Measurements from ENCODE around the gene HPCAL1. TPM values are rescaled to one million over a fixed set of nuclear protein-coding genes. Genes with fewer than 3 reads are reported as not detected.

HPCAL1 gene
- total and polyA plus RNA-seq, 4 donors, result 28.2 to 159 (median 95.0) TPM

DNA sequence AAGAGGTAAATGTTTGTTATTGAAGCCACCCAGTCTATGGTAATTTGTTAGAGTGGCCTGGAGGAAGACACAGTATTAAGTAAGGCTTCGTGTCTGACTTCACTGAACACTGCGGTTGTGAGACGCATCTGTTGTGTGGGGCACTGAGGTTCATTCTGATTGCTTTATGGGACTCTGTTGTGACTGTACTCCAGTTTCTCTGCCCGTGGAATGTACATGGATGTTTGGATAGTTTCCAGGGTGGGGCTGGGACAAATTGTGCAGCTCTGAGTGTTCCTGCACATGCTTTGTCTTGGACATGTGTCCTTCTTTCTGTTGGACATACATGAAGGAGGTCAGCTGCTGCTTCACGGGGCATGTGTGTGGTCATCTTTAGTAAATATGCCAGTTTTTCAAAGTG, 86.9 kb downstream of the HPCAL1 start:
- DNase-seq (ENCODE audit: low read depth in 4 of 6, low spot score in 6 of 6), result no peak
- 64% methylated on average over 5 of the region's 5 CpGs for WGBS (ENCODE audit: insufficient coverage)
- no peak overlapping the region for H3K27ac ChIP-seq (ENCODE audit: low read depth, low read length)
- H3K4me1 ChIP-seq (ENCODE audit: control insufficient read depth, insufficient read depth, low read length), result peaks cover 52% of the 10 kb centered on the region
- H3K4me3 ChIP-seq (ENCODE audit: low read depth, low read length), result no peak overlapping the region
- no peaks in the 10 kb centered on the region for H3K27me3 ChIP-seq (ENCODE audit: control insufficient read depth, insufficient read depth, low read length)
- H3K9me3 ChIP-seq (ENCODE audit: control insufficient read depth, insufficient read depth, low read length), result no peaks in the 10 kb centered on the region
- H3K36me3 ChIP-seq (ENCODE audit: control insufficient read depth, insufficient read depth, low read length), result no peaks in the 10 kb centered on the region

DNA sequence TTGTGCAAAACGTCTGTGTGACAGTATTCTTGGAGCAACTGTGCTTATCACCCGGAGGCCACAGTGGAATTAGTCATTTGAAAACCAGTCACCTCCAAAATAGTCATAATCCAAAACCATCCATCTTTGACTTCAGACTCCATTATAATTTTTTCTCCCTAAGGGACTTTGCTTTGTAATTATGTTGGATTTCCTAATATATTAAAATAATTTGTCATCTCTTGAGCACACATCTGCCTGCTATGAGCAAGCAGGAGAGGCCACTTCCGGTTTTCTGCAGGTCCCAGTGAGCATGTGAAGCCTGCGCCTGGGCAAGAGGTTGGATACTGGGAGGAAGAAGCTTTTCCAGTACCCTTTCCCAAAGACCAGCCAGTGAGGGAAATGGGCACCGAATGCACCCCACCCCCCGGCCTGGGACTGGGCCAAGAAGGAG, 87.7 kb downstream of the HPCAL1 start:
- H3K27me3 ChIP-seq (ENCODE audit: control insufficient read depth, insufficient read depth, low read length), result no peaks in the 10 kb centered on the region
- no peak for DNase-seq (ENCODE audit: low read depth in 4 of 6, low spot score in 6 of 6)
- H3K36me3 ChIP-seq (ENCODE audit: control insufficient read depth, insufficient read depth, low read length), result no peaks in the 10 kb centered on the region
- no peaks in the 10 kb centered on the region for H3K9me3 ChIP-seq (ENCODE audit: control insufficient read depth, insufficient read depth, low read length)
- 92% methylated on average over 2 of the region's 6 CpGs for WGBS (ENCODE audit: insufficient coverage)
- H3K4me1 ChIP-seq (ENCODE audit: control insufficient read depth, insufficient read depth, low read length), result peaks cover 47% of the 10 kb centered on the region
- no peak overlapping the region for H3K27ac ChIP-seq (ENCODE audit: low read depth, low read length)
- H3K4me3 ChIP-seq (ENCODE audit: low read depth, low read length), result no peak overlapping the region

DNA sequence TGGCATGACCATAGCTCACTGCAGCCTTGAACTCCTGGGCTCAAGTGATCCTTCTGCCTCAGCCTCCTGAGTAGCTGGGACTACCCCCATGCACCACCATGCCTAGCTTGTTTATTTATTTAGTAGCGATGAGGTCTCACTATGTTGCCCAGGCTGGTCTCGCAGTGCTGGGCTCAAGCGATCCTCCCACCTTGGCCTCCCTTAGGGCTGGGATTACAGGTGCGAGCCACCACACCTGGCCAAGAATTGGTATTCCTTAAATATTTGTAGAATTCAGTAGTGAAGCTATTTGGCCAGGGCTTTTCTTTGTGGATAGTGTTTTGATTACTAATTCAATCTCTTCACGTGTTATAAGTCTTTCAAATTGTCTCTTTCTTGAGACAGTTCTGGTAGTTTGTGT, 89.4 kb downstream of the HPCAL1 start:
- Histone ChIP-seq H3K9me3 (ENCODE audit: control insufficient read depth, insufficient read depth, low read length) (no peaks in the 10 kb centered on the region), H3K27me3 (ENCODE audit: control insufficient read depth, insufficient read depth, low read length) (no peaks in the 10 kb centered on the region), H3K36me3 (ENCODE audit: control insufficient read depth, insufficient read depth, low read length) (peaks cover 6% of the 10 kb centered on the region), H3K4me3 (ENCODE audit: low read depth, low read length) (no peak overlapping the region), H3K27ac (ENCODE audit: low read depth, low read length) (no peak overlapping the region), H3K4me1 (ENCODE audit: control insufficient read depth, insufficient read depth, low read length) (peaks cover 43% of the 10 kb centered on the region)
- WGBS (ENCODE audit: insufficient coverage), result no CpG with 5 or more reads among the region's 5 CpGs
- no peak for DNase-seq (ENCODE audit: low read depth in 4 of 6, low spot score in 6 of 6)

DNA sequence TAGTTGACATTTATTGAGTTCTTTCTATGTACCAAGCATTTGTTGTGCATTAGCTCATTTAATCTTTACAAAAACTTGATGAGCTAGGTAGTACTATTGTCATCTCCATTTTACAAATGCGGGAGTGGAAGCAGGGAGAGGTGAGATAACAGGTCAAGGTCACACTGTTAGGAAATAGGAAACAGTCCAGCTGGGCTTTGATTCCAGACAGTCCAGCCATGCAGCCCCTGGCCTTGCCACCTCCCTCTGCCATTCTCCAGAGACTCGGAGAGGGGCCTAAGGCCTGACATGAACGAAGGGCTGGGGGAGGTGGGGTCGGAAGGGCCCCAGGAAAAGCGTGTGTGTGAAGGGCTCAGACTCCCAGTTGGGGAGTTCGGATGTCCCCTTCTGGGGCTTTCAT, 89.8 kb downstream of the HPCAL1 start:
- Histone ChIP-seq H3K4me3 (ENCODE audit: low read depth, low read length) (no peak overlapping the region), H3K4me1 (ENCODE audit: control insufficient read depth, insufficient read depth, low read length) (peaks cover 42% of the 10 kb centered on the region), H3K27ac (ENCODE audit: low read depth, low read length) (no peak overlapping the region), H3K27me3 (ENCODE audit: control insufficient read depth, insufficient read depth, low read length) (no peaks in the 10 kb centered on the region), H3K9me3 (ENCODE audit: control insufficient read depth, insufficient read depth, low read length) (no peaks in the 10 kb centered on the region), H3K36me3 (ENCODE audit: control insufficient read depth, insufficient read depth, low read length) (peaks cover 10% of the 10 kb centered on the region)
- DNase-seq (ENCODE audit: low read depth in 4 of 6, low spot score in 6 of 6), result no peak
- WGBS (ENCODE audit: insufficient coverage), result 53% methylated on average over 2 of the region's 6 CpGs

DNA sequence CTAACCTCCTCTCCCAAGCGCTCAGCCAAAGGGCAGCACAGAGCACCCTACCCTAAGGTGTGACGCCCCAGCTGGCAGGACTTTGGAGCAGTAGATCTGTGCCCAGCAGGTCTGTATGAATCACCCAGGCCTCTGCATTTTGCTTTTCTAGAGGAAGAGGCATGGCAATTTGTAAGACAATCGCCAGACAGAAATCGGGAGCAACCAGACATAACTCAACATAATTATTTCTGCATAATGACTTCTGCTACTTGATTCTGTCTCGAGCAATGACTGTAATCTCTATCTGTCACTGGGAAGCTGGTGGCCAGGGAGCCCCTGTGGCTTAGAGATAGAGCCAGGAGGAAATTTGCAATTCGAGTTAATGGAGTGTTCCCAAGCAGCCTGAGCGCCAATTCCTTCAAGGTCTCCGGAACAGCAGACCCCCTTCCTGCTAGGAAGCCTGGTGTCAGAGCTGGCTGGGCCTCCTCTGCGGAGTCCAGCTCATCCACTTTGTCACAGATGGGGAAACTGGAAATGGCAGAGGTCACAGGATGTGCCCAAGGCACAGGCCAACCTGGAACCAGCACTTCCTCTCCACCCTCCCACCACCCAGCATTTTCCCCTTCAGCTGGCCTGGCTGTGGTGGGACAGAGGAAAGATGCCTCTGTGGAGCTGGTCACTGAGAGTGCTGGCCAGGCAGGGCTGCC, 90.4 kb downstream of the HPCAL1 start:
- 44% methylated on average over 7 of the region's 9 CpGs for WGBS (ENCODE audit: insufficient coverage)
- H3K36me3 ChIP-seq (ENCODE audit: control insufficient read depth, insufficient read depth, low read length), result peaks cover 12% of the 10 kb centered on the region
- H3K9me3 ChIP-seq (ENCODE audit: control insufficient read depth, insufficient read depth, low read length), result no peaks in the 10 kb centered on the region
- DNase-seq (ENCODE audit: low read depth in 4 of 6, low spot score in 6 of 6), result peak in 2 of 6 donors; percentile 53 to 90
- no peak overlapping the region for H3K27ac ChIP-seq (ENCODE audit: low read depth, low read length)
- peaks cover 36% of the 10 kb centered on the region for H3K4me1 ChIP-seq (ENCODE audit: control insufficient read depth, insufficient read depth, low read length)
- no peak overlapping the region for H3K4me3 ChIP-seq (ENCODE audit: low read depth, low read length)
- H3K27me3 ChIP-seq (ENCODE audit: control insufficient read depth, insufficient read depth, low read length), result no peaks in the 10 kb centered on the region

DNA sequence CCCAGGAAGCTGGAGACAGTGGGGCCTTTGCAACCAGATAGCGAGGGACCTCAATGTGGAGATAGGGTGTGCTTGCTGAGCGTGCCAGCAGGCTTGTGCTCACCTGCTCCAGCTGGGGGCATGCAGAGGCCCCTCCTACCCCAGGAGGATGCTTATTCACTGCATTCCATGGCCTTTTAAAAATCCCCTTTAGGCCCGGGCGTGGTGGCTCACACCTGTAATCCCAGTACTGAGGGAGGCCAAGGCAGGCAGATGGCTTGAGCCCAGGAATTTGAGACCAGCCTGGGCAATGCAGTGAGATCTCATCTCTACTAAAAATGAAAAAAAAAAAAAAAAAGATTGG, 90.9 kb downstream of the HPCAL1 start:
- no peak for DNase-seq (ENCODE audit: low read depth in 4 of 6, low spot score in 6 of 6)
- H3K27me3 ChIP-seq (ENCODE audit: control insufficient read depth, insufficient read depth, low read length), result no peaks in the 10 kb centered on the region
- no peaks in the 10 kb centered on the region for H3K9me3 ChIP-seq (ENCODE audit: control insufficient read depth, insufficient read depth, low read length)
- peaks cover 15% of the 10 kb centered on the region for H3K36me3 ChIP-seq (ENCODE audit: control insufficient read depth, insufficient read depth, low read length)
- H3K27ac ChIP-seq (ENCODE audit: low read depth, low read length), result no peak overlapping the region
- WGBS (ENCODE audit: insufficient coverage), result 92% methylated on average over 4 of the region's 4 CpGs
- H3K4me3 ChIP-seq (ENCODE audit: low read depth, low read length), result no peak overlapping the region
- H3K4me1 ChIP-seq (ENCODE audit: control insufficient read depth, insufficient read depth, low read length), result peaks cover 31% of the 10 kb centered on the region

DNA sequence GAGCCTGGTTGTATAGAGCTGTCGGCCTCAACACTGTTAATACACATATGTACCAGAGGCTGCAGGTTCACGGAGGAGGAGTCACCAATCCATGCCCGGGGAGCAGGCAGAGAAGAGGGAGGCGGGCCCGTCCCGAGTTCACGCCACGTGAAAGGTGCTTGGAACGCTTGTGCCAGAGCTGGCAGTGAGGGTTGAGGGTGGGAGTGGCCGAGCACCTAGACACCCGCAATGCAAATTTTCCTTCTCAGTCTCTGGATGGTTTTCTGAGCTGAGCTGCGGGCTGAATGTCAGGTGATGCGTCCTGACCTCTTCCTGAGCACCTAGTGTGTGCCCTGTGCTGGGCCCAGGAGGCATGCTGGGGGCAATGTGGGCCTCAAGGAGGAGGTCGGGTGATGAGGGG, 93.2 kb downstream of the HPCAL1 start:
- DNase-seq (ENCODE audit: low read depth in 4 of 6, low spot score in 6 of 6), result no peak
- peaks cover 32% of the 10 kb centered on the region for H3K36me3 ChIP-seq (ENCODE audit: control insufficient read depth, insufficient read depth, low read length)
- no peaks in the 10 kb centered on the region for H3K9me3 ChIP-seq (ENCODE audit: control insufficient read depth, insufficient read depth, low read length)
- 86% methylated on average over 13 of the region's 14 CpGs for WGBS (ENCODE audit: insufficient coverage)
- H3K27me3 ChIP-seq (ENCODE audit: control insufficient read depth, insufficient read depth, low read length), result no peaks in the 10 kb centered on the region
- no peak overlapping the region for H3K27ac ChIP-seq (ENCODE audit: low read depth, low read length)
- no peak overlapping the region for H3K4me3 ChIP-seq (ENCODE audit: low read depth, low read length)
- H3K4me1 ChIP-seq (ENCODE audit: control insufficient read depth, insufficient read depth, low read length), result peaks cover 31% of the 10 kb centered on the region

DNA sequence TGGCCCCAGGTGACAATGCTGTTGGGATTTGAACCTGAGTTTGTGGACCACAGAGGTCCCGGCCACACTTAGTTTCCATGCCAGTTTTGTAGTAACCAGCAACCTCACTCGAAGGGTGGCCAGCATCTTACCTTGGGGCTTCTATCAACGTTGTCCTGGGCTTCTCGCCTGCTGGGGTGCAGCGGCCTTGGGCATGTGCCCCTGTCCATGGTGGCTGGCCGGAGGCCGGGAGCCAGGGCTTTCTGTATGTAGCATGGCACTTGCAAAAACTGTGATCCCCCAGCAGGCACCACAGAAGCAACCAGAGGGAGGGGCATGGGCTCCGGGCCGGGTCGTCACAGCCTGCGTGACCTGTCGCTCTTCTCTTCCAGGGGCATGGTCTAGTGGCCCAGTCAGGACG, 93.8 kb downstream of the HPCAL1 start:
- Histone ChIP-seq H3K9me3 (ENCODE audit: control insufficient read depth, insufficient read depth, low read length) (no peaks in the 10 kb centered on the region), H3K27ac (ENCODE audit: low read depth, low read length) (no peak overlapping the region), H3K4me3 (ENCODE audit: low read depth, low read length) (no peak overlapping the region), H3K27me3 (ENCODE audit: control insufficient read depth, insufficient read depth, low read length) (no peaks in the 10 kb centered on the region), H3K36me3 (ENCODE audit: control insufficient read depth, insufficient read depth, low read length) (peaks cover 34% of the 10 kb centered on the region), H3K4me1 (ENCODE audit: control insufficient read depth, insufficient read depth, low read length) (peaks cover 32% of the 10 kb centered on the region)
- no peak for DNase-seq (ENCODE audit: low read depth in 4 of 6, low spot score in 6 of 6)
- 80% methylated on average over 11 of the region's 13 CpGs for WGBS (ENCODE audit: insufficient coverage)

DNA sequence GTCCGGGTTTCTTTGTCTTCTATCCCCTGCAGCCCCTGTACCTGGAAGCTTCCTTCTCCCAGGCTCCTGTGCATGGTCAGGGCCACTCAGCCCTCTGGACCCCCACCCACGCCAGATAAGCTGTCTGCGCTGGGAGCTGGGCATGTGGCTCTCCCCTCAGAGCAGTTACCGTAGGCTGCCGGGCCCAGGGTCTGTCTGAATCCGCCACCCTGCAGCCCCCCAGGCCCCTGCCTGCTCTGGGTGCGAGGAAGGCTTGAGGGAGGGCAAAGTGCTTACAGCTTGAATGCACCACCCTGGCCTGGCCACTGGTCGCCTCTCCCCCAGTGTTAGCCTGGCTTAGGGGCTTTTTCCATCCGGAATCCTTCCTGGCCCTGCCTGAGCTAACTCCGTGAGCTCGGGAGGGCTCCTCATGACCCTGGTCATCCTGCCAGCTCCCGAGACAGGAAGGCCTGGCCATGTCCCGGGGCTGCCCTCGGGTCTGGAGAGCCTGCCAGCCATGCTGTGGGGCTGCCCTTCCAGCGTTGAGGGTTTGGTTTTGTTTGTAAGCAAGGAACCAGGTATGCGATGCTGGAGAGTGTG, 94.7 kb downstream of the HPCAL1 start:
- no peaks in the 10 kb centered on the region for H3K9me3 ChIP-seq (ENCODE audit: control insufficient read depth, insufficient read depth, low read length)
- WGBS (ENCODE audit: insufficient coverage), result 85% methylated on average over 16 of the region's 16 CpGs
- no peak overlapping the region for H3K27ac ChIP-seq (ENCODE audit: low read depth, low read length)
- H3K4me1 ChIP-seq (ENCODE audit: control insufficient read depth, insufficient read depth, low read length), result peaks cover 38% of the 10 kb centered on the region
- H3K4me3 ChIP-seq (ENCODE audit: low read depth, low read length), result no peak overlapping the region
- H3K36me3 ChIP-seq (ENCODE audit: control insufficient read depth, insufficient read depth, low read length), result peaks cover 34% of the 10 kb centered on the region
- no peak for DNase-seq (ENCODE audit: low read depth in 4 of 6, low spot score in 6 of 6)
- no peaks in the 10 kb centered on the region for H3K27me3 ChIP-seq (ENCODE audit: control insufficient read depth, insufficient read depth, low read length)

DNA sequence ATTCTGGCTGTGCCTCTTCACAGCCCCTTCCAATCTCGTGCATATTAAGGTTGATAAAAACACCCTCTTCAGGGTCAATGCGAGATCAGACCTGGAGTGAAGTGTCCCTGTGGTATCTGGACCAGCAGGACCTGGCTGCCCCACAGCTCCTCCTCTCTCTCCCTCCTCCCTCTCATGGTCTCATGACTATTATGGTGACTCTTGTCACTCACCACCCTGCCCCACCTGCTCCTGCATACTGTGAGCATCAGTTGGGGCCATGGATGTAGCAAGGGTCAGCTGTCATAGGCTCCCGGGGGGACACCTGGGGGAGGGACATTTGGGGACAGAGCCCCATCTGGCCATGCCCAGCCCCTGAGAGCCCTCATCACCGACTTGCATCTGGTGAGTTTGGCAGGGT, 95.2 kb downstream of the HPCAL1 start:
- 68% methylated on average over 4 of the region's 4 CpGs for WGBS (ENCODE audit: insufficient coverage)
- Histone ChIP-seq H3K4me3 (ENCODE audit: low read depth, low read length) (no peak overlapping the region), H3K9me3 (ENCODE audit: control insufficient read depth, insufficient read depth, low read length) (no peaks in the 10 kb centered on the region), H3K36me3 (ENCODE audit: control insufficient read depth, insufficient read depth, low read length) (peaks cover 34% of the 10 kb centered on the region), H3K27me3 (ENCODE audit: control insufficient read depth, insufficient read depth, low read length) (no peaks in the 10 kb centered on the region), H3K4me1 (ENCODE audit: control insufficient read depth, insufficient read depth, low read length) (peaks cover 33% of the 10 kb centered on the region), H3K27ac (ENCODE audit: low read depth, low read length) (no peak overlapping the region)
- DNase-seq (ENCODE audit: low read depth in 4 of 6, low spot score in 6 of 6), result no peak

Data from spinal cord (tissue), 10 donors.